ENCODE results near the gene POLRMT. TPM values are rescaled to one million over a fixed set of nuclear protein-coding genes. Genes with fewer than 3 reads are reported as not detected.

Gene POLRMT
- polyA plus RNA-seq, 1 experiment: 15.5 TPM

GRCh38 chr19:624433-625109 lies 8.8 kb downstream of the POLRMT start:
- no peak for DNase-seq (ENCODE audit: low read depth, low spot score)
- peak overlapping the region; percentile 47 for H3K27ac ChIP-seq (ENCODE audit: low read depth, low read length)

GRCh38 chr19:623974-624373 lies 9.4 kb downstream of the POLRMT start:
- H3K4me3 ChIP-seq (ENCODE audit: low read depth, low read length): no peak overlapping the region
- DNase-seq (ENCODE audit: low read depth, low spot score): peak; percentile 43
- H3K9me3 ChIP-seq (ENCODE audit: control insufficient read depth, insufficient read depth, low read length): peaks cover 12% of the 10 kb centered on the region; the same call in 1 of the 2 replicates
- TF ChIP-seq CTCF (IDR thresholded peaks at IDR 0.05; ENCODE audit: low read depth, low read length): no peak
- ChIA-PET CTCF (no interaction called here), POLR2A (no interaction called here)
- H3K27ac ChIP-seq (ENCODE audit: low read depth, low read length): peak overlapping the region; percentile 47
- H3K27me3 ChIP-seq (ENCODE audit: control insufficient read depth, insufficient read depth, low read length): no peaks in the 10 kb centered on the region

More at GRCh38 chr19:624433-625109, 8.8 kb downstream of the POLRMT start:
- ChIA-PET POLR2A (no interaction called here), CTCF (no interaction called here)
- H3K9me3 ChIP-seq (ENCODE audit: control insufficient read depth, insufficient read depth, low read length): peaks cover 8% of the 10 kb centered on the region; the same call in 1 of the 2 replicates
- no peaks in the 10 kb centered on the region for H3K27me3 ChIP-seq (ENCODE audit: control insufficient read depth, insufficient read depth, low read length)
- no peak overlapping the region for H3K4me3 ChIP-seq (ENCODE audit: low read depth, low read length)
- TF ChIP-seq CTCF (IDR thresholded peaks at IDR 0.05; ENCODE audit: low read depth, low read length): no peak

- POLR2A ChIA-PET: interaction anchor here (0.6 kb wide), 1 partner anchor 37 kb away, joined by 8 read pairs; no protein-coding TSS in a partner anchor
- Histone ChIP-seq H3K9me3 (ENCODE audit: control insufficient read depth, insufficient read depth, low read length) (peaks cover 17% of the 10 kb centered on the region; the same call in 1 of the 2 replicates), H3K4me3 (ENCODE audit: low read depth, low read length) (no peak overlapping the region), H3K27me3 (ENCODE audit: control insufficient read depth, insufficient read depth, low read length) (no peaks in the 10 kb centered on the region), H3K27ac (ENCODE audit: low read depth, low read length) (peak overlapping the region; percentile 39)
- DNase-seq (ENCODE audit: low read depth, low spot score): no peak
- TF ChIP-seq CTCF (IDR thresholded peaks at IDR 0.05; ENCODE audit: low read depth, low read length): no peak
- CTCF ChIA-PET: no interaction called here
These were observed 10.0 kb downstream of the POLRMT start for GRCh38 chr19:623175-623916.

GRCh38 chr19:622666-623065 lies 10.7 kb downstream of the POLRMT start:
- no peak overlapping the region for H3K27ac ChIP-seq (ENCODE audit: low read depth, low read length)
- CTCF ChIA-PET: no interaction called here

More at GRCh38 chr19:622666-623065, 10.7 kb downstream of the POLRMT start:
- Histone ChIP-seq H3K9me3 (ENCODE audit: control insufficient read depth, insufficient read depth, low read length) (peaks cover 17% of the 10 kb centered on the region; the same call in 1 of the 2 replicates), H3K4me3 (ENCODE audit: low read depth, low read length) (no peak overlapping the region), H3K27me3 (ENCODE audit: control insufficient read depth, insufficient read depth, low read length) (no peaks in the 10 kb centered on the region)
- no peak for TF ChIP-seq CTCF (IDR thresholded peaks at IDR 0.05; ENCODE audit: low read depth, low read length)
- POLR2A ChIA-PET: interaction anchor here (0.6 kb wide), 1 partner anchor 36 kb away, joined by 8 read pairs; no protein-coding TSS in a partner anchor
- no peak for DNase-seq (ENCODE audit: low read depth, low spot score)
